ENCODE results near the gene L2HGDH. TPM values are rescaled to one million over a fixed set of nuclear protein-coding genes. Genes with fewer than 3 reads are reported as not detected.

The L2HGDH gene
- total RNA-seq, 2 donors from 2014 or later = 1.5 to 3.7 TPM

DNA sequence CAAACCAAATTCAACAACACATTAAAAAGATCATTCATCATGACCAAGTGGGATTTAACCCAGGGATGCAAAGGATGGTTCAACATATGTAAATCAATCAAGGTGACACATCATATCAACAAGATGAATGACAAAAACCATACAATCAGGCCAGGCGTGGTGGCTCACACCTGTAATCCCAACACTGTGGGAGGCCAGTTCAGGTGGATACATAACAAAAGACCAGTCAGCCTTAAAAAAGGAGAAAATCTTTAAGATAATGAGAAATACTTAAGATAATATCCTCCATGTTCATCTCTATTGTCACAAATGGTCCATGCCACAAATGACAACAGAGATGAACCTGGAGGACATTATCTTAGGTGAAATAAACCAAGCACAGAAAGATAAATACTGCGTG is 12.4 kb downstream of the L2HGDH start:
- H3K36me3 ChIP-seq = no peaks in the 10 kb centered on the region
- no peaks in the 10 kb centered on the region for H3K4me1 ChIP-seq (ENCODE audit: control insufficient read depth in 1 of 2, low read depth in 2 of 2)
- H3K9me3 ChIP-seq = no peaks in the 10 kb centered on the region
- no peak for ATAC-seq (ENCODE audit: insufficient number of reproducible peaks, low FRiP score, low read depth)
- TF ChIP-seq, protein P1, sequence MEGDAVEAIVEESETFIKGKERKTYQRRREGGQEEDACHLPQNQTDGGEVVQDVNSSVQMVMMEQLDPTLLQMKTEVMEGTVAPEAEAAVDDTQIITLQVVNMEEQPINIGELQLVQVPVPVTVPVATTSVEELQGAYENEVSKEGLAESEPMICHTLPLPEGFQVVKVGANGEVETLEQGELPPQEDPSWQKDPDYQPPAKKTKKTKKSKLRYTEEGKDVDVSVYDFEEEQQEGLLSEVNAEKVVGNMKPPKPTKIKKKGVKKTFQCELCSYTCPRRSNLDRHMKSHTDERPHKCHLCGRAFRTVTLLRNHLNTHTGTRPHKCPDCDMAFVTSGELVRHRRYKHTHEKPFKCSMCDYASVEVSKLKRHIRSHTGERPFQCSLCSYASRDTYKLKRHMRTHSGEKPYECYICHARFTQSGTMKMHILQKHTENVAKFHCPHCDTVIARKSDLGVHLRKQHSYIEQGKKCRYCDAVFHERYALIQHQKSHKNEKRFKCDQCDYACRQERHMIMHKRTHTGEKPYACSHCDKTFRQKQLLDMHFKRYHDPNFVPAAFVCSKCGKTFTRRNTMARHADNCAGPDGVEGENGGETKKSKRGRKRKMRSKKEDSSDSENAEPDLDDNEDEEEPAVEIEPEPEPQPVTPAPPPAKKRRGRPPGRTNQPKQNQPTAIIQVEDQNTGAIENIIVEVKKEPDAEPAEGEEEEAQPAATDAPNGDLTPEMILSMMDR (IDR thresholded peaks at IDR 0.05) = no peak
- H3K27ac ChIP-seq = no peak overlapping the region
- H3K27me3 ChIP-seq (replicated peaks; ENCODE audit: insufficient read depth) = no peaks in the 10 kb centered on the region
- H3K4me3 ChIP-seq = no peak overlapping the region
- no peak for DNase-seq (ENCODE audit: low spot score)

DNA sequence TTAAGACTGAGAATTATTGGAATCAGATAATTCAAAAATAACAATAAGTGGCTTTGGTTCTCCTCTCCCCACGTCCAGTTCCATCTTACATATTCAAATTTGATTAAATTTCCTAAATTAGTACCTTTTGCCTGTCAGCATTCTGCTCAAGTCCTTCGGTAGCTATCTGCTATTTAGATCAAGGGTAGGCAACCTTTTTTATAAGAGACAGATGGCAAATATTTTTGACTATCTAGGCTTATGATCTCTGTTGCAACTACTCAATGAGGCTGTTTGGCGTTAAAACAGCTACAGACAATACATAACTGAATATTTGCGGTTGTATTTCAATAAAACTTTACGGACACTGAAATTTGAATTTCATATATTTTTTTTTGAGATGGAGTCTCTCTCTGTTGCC is 21.7 kb downstream of the L2HGDH start:
- Histone ChIP-seq H3K9me3 (no peaks in the 10 kb centered on the region), H3K27ac (no peak overlapping the region), H3K36me3 (no peaks in the 10 kb centered on the region), H3K4me3 (no peak overlapping the region), H3K27me3 (replicated peaks; ENCODE audit: insufficient read depth) (no peaks in the 10 kb centered on the region), H3K4me1 (ENCODE audit: control insufficient read depth in 1 of 2, low read depth in 2 of 2) (no peaks in the 10 kb centered on the region)
- TF ChIP-seq, protein P1 (IDR thresholded peaks at IDR 0.05) = no peak
- ATAC-seq (ENCODE audit: insufficient number of reproducible peaks, low FRiP score, low read depth) (no peak), DNase-seq (ENCODE audit: low spot score) (no peak)

DNA sequence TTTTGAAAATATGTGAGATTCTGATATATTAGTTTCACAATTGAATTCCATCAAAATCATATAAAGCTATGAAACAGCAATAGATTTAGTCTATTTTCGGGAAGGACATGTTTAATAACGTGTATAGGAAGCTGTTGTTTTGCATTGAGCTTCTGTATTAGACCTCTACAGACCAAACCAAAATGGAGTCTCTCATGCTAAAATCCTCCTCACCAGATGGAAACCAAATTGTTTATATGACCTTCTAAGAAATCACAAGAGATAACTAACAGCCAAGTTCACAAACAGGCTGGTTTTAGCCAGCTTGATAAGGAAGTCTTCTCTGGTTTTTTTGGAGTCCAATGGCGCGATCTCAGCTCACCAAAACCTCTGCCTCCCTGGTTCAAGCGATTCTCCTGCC is 23.9 kb downstream of the L2HGDH start:
- H3K4me1 ChIP-seq (ENCODE audit: control insufficient read depth in 1 of 2, low read depth in 2 of 2) = no peaks in the 10 kb centered on the region
- no peak overlapping the region for H3K4me3 ChIP-seq
- H3K36me3 ChIP-seq = no peaks in the 10 kb centered on the region
- H3K27me3 ChIP-seq (replicated peaks; ENCODE audit: insufficient read depth) = no peaks in the 10 kb centered on the region
- ATAC-seq (ENCODE audit: insufficient number of reproducible peaks, low FRiP score, low read depth) (no peak), DNase-seq (ENCODE audit: low spot score) (no peak)
- TF ChIP-seq, protein P1 (IDR thresholded peaks at IDR 0.05) = no peak
- no peak overlapping the region for H3K27ac ChIP-seq
- no peaks in the 10 kb centered on the region for H3K9me3 ChIP-seq

DNA sequence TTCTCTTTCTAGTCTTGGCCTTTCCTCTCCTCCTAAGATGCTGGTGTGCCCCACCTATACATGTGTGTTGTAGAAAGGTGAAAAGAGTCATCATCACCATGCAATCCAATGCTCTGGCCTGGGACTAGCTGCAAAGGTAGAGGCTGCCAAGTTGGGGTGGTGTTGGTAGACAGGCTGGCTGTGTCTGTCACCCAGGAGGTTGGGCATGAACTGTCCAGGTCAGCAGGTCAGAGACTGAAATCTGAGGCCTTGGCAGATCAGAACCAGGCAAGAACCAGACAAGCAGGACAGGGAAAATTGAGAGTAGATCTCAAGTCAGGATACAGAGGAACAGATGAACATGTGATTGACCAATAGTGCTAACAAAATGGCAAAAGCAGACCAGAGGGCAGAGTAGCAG is 26.2 kb downstream of the L2HGDH start:
- ATAC-seq (ENCODE audit: insufficient number of reproducible peaks, low FRiP score, low read depth) = no peak
- Histone ChIP-seq H3K4me3 (no peak overlapping the region), H3K36me3 (no peaks in the 10 kb centered on the region), H3K27me3 (replicated peaks; ENCODE audit: insufficient read depth) (no peaks in the 10 kb centered on the region), H3K27ac (no peak overlapping the region), H3K4me1 (ENCODE audit: control insufficient read depth in 1 of 2, low read depth in 2 of 2) (no peaks in the 10 kb centered on the region), H3K9me3 (no peaks in the 10 kb centered on the region)
- DNase-seq (ENCODE audit: low spot score) = no peak
- TF ChIP-seq, protein P1 (IDR thresholded peaks at IDR 0.05) = no peak

DNA sequence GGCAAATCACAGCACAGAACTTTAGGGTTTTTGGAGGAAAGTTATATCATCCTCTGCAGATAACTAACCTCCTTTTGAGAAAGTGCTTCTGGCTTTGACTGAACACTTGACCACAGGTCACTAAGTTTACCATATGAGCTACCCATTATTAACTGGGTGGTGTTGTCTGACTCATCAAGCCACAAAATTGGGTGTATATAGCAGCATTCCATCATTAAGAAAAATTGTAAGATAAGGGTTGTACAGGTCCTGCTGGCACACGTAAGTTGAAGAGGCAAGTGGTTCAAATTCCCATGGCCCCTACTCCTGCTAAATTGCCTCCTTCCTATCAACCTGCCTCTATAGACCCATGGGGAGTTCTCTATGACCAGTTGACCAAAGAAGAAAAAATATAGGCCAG is 39.5 kb downstream of the L2HGDH start:
- no peaks in the 10 kb centered on the region for H3K36me3 ChIP-seq
- no peaks in the 10 kb centered on the region for H3K9me3 ChIP-seq
- no peaks in the 10 kb centered on the region for H3K27me3 ChIP-seq (replicated peaks; ENCODE audit: insufficient read depth)
- TF ChIP-seq, protein P1 (IDR thresholded peaks at IDR 0.05) = no peak
- H3K4me1 ChIP-seq (ENCODE audit: control insufficient read depth in 1 of 2, low read depth in 2 of 2) = no peaks in the 10 kb centered on the region
- no peak overlapping the region for H3K4me3 ChIP-seq
- DNase-seq (ENCODE audit: low spot score) (no peak), ATAC-seq (ENCODE audit: insufficient number of reproducible peaks, low FRiP score, low read depth) (no peak)
- no peak overlapping the region for H3K27ac ChIP-seq
